Stimulated activated CD4-positive, alpha-beta T cell treated with anti-CD3 and anti-CD28 coated beads, TNF-alpha, amount 100 ng/mL, for 24 hours (primary cell): ENCODE results near the gene ATRNL1.
"Not testable (repeated sequence)": the region's sequence is repeated elsewhere in the genome, so short reads cannot be mapped to it uniquely, and the experiment has no call there.

Source experiments
- DNase-seq, 3 experiments: peaks; one replicate each; pipeline ENCODE4 v3.0.0-alpha.2; 2020; ENCODE audit warnings: low read depth in 3 of 3

ATRNL1 gene

DNA sequence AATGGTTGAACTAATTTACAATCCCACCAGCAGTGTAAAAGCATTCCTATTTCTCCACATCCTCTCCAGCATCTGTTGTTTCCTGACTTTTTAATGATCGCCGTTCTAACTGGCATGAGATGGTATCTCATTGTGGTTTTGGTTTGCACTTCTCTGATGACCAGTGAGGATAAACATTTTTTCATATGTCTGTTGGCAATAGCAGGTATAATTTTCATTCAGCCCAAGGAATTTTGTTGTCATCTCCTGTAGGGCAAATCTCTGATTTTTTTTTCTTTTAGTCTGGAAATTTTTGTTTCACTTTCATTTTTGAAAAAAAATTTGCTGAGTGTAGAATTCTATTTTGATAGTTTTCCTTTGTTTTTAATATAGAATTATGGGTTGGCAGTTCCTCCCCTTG, 114.1 kb downstream of the ATRNL1 start:
- DNase-seq, result not testable (repeated sequence)

- no peak for DNase-seq
Observed at GRCh38 chr10:115209133-115209532, 116.0 kb downstream of the ATRNL1 start.

- no peak for DNase-seq
Observed at GRCh38 chr10:115214829-115215228, 121.7 kb downstream of the ATRNL1 start.

DNA sequence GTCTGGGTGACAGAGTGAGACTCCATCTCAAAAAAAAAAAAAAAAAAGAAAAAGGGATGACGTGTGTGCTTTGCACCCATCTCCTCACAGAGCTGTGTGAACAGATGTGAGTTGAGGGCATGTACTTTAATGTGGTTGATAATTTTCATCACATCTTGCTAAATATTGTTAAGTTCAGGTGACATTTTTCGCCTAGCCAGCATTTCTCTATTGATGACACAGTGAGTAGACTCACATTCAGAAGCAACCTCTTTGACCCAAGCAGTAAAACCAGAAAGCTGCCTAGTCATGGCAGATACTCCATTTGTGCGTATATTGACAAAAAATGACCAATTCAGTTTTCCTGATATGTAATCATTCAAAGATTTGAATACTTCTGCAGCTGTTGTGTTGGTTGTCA, 126.0 kb downstream of the ATRNL1 start:
- no peak for DNase-seq

- no peak for DNase-seq
Observed at GRCh38 chr10:115222039-115222438, 128.9 kb downstream of the ATRNL1 start.

DNA sequence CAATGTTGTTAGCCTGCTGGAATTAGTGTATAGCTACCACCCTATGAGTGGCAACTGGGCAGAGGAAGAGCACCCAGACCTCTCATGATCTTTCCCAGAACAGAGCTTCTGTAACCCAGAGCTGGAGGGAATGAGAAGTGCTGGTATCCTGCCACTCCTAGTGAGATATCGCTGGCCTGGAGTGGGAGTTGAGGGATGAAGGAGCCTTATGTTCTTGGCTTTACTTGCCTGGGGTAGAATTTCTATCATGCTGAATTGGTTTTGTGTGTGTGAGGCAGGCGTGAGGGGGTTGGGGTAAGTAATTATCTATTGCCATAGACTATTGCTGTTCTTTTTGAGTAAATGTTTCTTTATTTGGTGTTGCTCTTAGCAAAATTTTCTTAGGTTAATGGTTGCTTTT, 146.6 kb downstream of the ATRNL1 start:
- DNase-seq, result no peak

DNA sequence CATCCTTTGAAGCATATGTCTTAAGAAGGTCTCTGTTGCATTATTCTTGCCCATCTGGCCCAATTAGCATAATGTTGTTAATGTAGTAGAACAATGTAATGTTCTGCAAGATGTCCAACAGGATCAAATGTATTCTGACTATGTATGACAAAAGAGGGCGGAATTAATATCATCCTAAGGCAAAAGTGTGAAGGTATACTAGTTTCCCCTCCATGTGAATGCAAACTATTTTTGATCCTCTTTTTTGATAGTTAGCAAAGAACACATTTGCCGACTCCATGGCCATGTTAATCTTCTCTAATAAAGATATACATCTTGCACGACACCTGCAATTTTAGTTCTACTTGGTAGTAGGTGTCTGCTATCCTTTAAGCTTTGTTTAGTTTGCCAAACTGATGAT, 157.6 kb downstream of the ATRNL1 start:
- DNase-seq, result no peak

DNA sequence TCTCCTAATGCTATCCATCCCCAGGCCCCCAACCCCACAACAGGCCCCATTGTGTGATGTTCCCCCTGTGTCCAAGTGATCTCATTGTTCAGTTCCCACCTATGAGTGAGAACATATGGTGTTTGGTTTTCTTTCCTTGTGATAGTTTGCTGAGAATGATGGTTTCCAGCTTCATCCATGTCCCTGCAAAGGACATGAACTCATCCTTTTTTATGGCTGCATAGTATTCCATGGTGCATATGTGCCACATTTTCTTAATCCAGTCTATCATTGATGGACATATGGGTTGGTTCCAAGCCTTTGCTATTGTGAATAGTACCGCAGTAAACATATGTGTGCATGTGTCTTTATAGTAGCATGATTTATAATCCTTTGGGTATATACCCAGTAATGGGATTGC, 160.6 kb downstream of the ATRNL1 start:
- DNase-seq, result not testable (repeated sequence)

GRCh38 chr10:115272482-115272881, 179.3 kb downstream of the ATRNL1 start:
- DNase-seq, result no peak

- no peak for DNase-seq
Observed at GRCh38 chr10:115278294-115278693, 185.1 kb downstream of the ATRNL1 start.

- DNase-seq, result no peak
Observed at GRCh38 chr10:115295213-115295805, 202.1 kb downstream of the ATRNL1 start.

DNA sequence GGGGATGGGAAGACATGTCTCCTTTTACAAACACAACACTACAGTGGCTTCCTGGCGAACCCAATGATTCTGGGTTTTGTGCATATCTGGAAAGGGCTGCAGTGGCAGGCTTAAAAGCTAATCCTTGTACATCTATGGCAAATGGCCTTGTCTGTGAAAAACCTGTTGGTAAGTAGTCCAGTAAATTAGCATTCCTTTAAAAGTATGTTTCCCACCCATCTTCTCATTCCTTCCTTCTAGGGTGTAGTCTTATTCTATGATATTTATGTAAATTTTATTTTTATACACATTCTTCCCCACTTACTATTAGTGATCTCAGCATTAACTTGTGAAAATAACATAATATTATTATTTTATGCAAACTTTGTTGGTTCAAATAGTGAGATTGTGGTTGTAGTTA, 206.9 kb downstream of the ATRNL1 start:
- DNase-seq, result no peak

GRCh38 chr10:115319669-115320068, 226.5 kb downstream of the ATRNL1 start:
- not testable (repeated sequence) for DNase-seq

DNA sequence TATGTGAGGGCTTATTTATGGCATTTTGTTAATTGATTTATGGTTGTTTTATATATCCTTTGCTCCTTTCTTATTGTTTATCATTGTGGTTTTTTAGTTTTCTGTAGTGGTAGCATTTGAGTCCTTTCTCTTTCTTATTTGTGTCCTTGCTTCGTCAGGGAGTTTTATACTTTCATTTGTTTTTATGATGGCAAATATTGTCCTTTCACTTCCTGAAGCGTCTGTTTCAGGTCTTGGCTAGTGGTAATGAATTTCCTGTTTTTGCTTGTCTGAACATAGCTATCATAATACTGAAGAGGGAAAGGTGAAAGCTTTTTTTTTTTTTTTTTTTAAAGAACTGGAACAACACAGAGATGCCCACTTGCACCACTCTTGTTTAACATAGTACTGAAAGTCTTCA, 228.2 kb downstream of the ATRNL1 start:
- no peak for DNase-seq

- DNase-seq, result no peak
Observed at GRCh38 chr10:115328331-115328730, 235.2 kb downstream of the ATRNL1 start.

DNA sequence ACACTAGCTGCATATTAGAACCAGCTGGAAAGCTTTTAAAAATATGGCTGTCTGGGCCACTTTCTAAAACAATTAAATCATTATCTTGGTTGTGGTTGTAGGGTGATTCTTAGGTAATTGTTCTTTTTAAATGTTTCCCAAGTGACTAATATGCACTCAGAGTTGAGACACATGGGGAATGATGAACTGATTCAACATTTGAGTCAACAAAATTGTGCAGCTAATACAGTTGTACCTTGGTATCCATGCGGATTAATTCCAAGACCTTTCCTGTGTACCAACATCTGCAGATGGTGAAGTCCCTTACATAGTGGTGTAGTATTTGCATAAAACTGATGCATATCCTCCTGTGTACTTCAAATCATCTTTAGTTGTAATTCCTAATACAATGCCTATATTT, 242.2 kb downstream of the ATRNL1 start:
- DNase-seq, result no peak

DNA sequence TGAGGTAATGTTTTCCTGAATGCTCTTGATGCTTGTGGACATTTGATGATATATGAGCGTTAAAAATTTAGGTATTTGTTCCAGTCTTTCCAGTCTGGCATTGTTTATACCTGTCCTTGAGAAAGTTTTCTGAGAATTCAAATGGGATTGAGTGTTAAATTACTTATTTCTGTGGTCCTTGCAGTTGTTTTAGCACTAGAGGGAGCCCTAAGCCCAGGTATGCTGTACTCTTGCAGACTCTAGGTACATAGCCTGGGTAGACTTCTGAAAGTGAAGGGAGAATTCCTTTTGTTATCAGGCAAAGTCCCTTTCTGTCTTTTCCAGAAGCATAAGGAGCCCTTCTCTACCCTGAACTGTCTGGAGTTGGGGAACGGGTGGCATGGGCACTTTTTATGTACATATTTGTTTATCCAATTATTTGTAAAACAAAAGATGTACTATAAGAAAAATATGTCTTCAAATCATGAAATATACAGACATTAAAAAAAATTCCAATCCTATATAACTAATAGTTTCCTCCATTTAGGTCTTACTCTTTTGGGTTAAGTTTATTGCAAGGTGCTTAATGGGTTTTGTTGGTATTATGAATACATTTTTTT, 262.1 kb downstream of the ATRNL1 start:
- no peak for DNase-seq

- DNase-seq, result not testable (repeated sequence)
Observed at GRCh38 chr10:115367920-115368319, 274.8 kb downstream of the ATRNL1 start.

DNA sequence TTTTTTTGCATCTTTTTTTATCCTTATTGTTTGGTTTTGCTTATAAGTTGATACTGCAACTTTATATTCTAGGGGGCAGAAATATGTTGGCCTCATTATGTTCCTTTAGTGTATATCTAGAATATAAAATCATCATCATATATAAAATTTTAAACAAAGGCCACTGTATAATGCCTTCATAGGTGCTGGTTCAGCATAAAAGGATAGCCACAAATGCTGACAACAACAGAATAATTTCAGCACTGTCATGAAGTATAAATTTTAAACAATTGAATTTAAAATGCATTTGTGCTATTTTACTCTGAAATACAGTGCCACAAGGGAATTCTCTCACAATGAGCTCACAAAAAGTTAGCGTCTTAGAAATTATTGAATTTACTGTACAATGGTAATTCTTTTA, 285.9 kb downstream of the ATRNL1 start:
- DNase-seq, result no peak

DNA sequence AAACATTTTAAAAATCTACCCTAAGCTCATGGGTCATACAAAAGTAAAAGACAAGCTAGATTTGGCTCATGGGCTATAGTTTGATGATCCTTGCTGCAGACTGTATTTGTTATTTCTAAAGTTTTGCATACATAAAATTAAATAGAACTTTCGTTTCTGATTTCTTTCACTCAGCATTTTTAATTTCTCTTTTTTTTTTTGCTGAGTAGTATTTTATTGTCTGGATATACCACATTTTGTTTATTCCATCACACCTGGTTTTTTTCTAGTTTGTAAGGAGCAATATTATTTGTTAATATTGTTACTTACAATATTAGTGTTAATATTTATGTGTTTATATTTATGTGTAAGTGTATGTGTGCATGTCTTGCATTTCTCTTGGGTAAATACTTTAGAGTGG, 291.5 kb downstream of the ATRNL1 start:
- DNase-seq, result no peak

- DNase-seq, result no peak
Observed at GRCh38 chr10:115390607-115391006, 297.4 kb downstream of the ATRNL1 start.

- DNase-seq, result no peak
Observed at GRCh38 chr10:115398026-115398425, 304.9 kb downstream of the ATRNL1 start.

DNA sequence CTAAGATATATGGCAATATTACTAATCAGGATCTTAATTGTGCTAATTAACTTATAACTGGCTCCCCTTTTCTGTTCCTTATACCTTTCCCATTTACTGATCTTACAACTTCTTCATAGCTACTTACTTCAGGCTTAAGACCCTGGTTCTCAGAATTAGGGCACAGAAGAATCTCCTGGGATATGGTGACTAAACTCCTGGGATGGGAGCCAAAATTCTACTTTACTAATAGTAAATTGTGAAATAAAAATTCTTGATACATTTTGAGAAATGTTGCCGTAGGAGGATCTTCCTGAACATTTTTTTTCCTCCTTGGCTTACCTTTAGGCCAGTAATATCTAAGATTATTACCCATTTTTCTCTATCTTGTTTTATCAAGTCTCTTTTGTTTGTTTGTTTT, 309.5 kb downstream of the ATRNL1 start:
- no peak for DNase-seq

GRCh38 chr10:115405838-115406237, 312.7 kb downstream of the ATRNL1 start:
- DNase-seq, result not testable (repeated sequence)
